ENCODE data around the gene ANKEF1. TPM values are rescaled to one million over a fixed set of nuclear protein-coding genes. Genes with fewer than 3 reads are reported as not detected.

ANKEF1 gene
- total and polyA plus RNA-seq, 12 donors, result 0.61 to 10.5 (median 3.2) TPM

- no peaks in the 10 kb centered on the region for H3K9me3 ChIP-seq (replicated peaks in 1 of 3)
- intact Hi-C loops (cut with DNase I), result no loop called here
- DNase-seq, result no peak
- H3K36me3 ChIP-seq (replicated peaks in 1 of 2), result no peaks in the 10 kb centered on the region
- TF ChIP-seq CTCF (IDR thresholded peaks at IDR 0.05) (no peak), POLR2A (IDR thresholded peaks at IDR 0.05) (no peak)
- 13 to 26% (median 23%) methylated on average over 1 of the region's 1 CpG for WGBS, 4 donors
- H3K4me1 ChIP-seq (replicated peaks in 1 of 2), result no peaks in the 10 kb centered on the region
- no peaks in the 10 kb centered on the region for H3K27me3 ChIP-seq
- no peak overlapping the region for H3K4me3 ChIP-seq
- H3K27ac ChIP-seq, result peak overlapping the region in 2 of 5 donors; percentile 30 to 32
Measured at GRCh38 chr20:9989066-9989724, 45.6 kb upstream of the ANKEF1 start.

GRCh38 chr20:9993137-9993536 is 41.6 kb upstream of the ANKEF1 start:
- Histone ChIP-seq H3K4me1 (replicated peaks in 1 of 2) (no peaks in the 10 kb centered on the region), H3K27ac (no peak overlapping the region), H3K27me3 (no peaks in the 10 kb centered on the region), H3K9me3 (replicated peaks in 1 of 3) (no peaks in the 10 kb centered on the region), H3K36me3 (replicated peaks in 1 of 2) (no peaks in the 10 kb centered on the region), H3K4me3 (no peak overlapping the region)
- no peak for DNase-seq
- intact Hi-C loops (cut with DNase I), result no loop called here
- WGBS, 4 donors, result 70 to 83% (median 78%) methylated on average over 4 of the region's 4 CpGs
- TF ChIP-seq CTCF (IDR thresholded peaks at IDR 0.05) (no peak), POLR2A (IDR thresholded peaks at IDR 0.05) (no peak)

- DNase-seq, result no peak
- H3K4me3 ChIP-seq, result no peak overlapping the region
- TF ChIP-seq CTCF (IDR thresholded peaks at IDR 0.05) (no peak), POLR2A (IDR thresholded peaks at IDR 0.05) (no peak)
- H3K4me1 ChIP-seq (replicated peaks in 1 of 2), result no peaks in the 10 kb centered on the region
- no peaks in the 10 kb centered on the region for H3K9me3 ChIP-seq (replicated peaks in 1 of 3)
- H3K36me3 ChIP-seq (replicated peaks in 1 of 2), result no peaks in the 10 kb centered on the region
- H3K27ac ChIP-seq, result no peak overlapping the region
- no peaks in the 10 kb centered on the region for H3K27me3 ChIP-seq
- intact Hi-C loops (cut with DNase I), result no loop called here
Measured at GRCh38 chr20:9994676-9995075, 40.1 kb upstream of the ANKEF1 start.

GRCh38 chr20:9995510-9996272 is 39.1 kb upstream of the ANKEF1 start:
- DNase-seq, result no peak
- Histone ChIP-seq H3K4me3 (no peak overlapping the region), H3K27me3 (no peaks in the 10 kb centered on the region), H3K4me1 (replicated peaks in 1 of 2) (no peaks in the 10 kb centered on the region), H3K36me3 (replicated peaks in 1 of 2) (no peaks in the 10 kb centered on the region), H3K27ac (no peak overlapping the region), H3K9me3 (replicated peaks in 1 of 3) (no peaks in the 10 kb centered on the region)
- TF ChIP-seq POLR2A (IDR thresholded peaks at IDR 0.05), result no peak
- intact Hi-C loops (cut with DNase I), result no loop called here
- WGBS, 4 donors, result 69 to 80% (median 77%) methylated on average over 3 of the region's 3 CpGs
